AG04450 (cell line): ENCODE measurements around the gene PAQR6. TPM values are rescaled to one million over a fixed set of nuclear protein-coding genes. Genes with fewer than 3 reads are reported as not detected.

Experiments
- CTCF ChIA-PET: fragments of 300-600, 350-600 bp; formaldehyde crosslinking; extraction: SDS; loops from one replicate; lab custom pipeline; 2022; ENCODE audit warnings: antibody characterized with exemption, inconsistent platforms; lab: Charles Lee
- POLR2A ChIA-PET: fragments of 350-600 bp; formaldehyde crosslinking; extraction: SDS; loops from one replicate; lab custom pipeline; 2021; ENCODE audit warnings: antibody characterized with exemption, inconsistent platforms; lab: Yijun Ruan, JAX
- DNase-seq: peaks from one replicate; pipeline ENCODE4 v3.0.0-alpha.2; 2011; ENCODE audit warnings: low read depth, low spot score
- H3K27ac ChIP-seq: one replicate; pipeline ENCODE4 v1.5.1; 2012; ENCODE audit warnings: low read depth, low read length, control low read depth
- H3K27me3 ChIP-seq: one replicate; pipeline ENCODE4 v1.6.0; 2012; ENCODE audit warnings: low read length; ENCODE audit not compliant: control insufficient read depth, insufficient read depth
- H3K4me3 ChIP-seq: 2 replicates; pipeline ENCODE4 v1.5.1; 2011; ENCODE audit warnings: mild to moderate bottlenecking, low read depth, low read length, control low read depth
- H3K9me3 ChIP-seq: 2 replicates; pipeline ENCODE4 v1.5.1; 2012; ENCODE audit warnings: low read length; ENCODE audit not compliant: control insufficient read depth, insufficient read depth
- polyA plus RNA-seq: library from polyadenylated mRNA; depleted of rRNA; stranded (reverse); fragments of >200 nt; gene quantifications from 2 replicates; pipeline ENCODE4 v1.2.3, GENCODE V29; 2011
- TF ChIP-seq, protein P1 (sequence below): IDR thresholded peaks from 2 replicates; pipeline ENCODE4 v1.5.1; 2011; ENCODE audit warnings: low read depth, low read length, control low read depth, inconsistent platforms

The PAQR6 gene
- polyA plus RNA-seq, 1 experiment, result 0.26 TPM

DNA sequence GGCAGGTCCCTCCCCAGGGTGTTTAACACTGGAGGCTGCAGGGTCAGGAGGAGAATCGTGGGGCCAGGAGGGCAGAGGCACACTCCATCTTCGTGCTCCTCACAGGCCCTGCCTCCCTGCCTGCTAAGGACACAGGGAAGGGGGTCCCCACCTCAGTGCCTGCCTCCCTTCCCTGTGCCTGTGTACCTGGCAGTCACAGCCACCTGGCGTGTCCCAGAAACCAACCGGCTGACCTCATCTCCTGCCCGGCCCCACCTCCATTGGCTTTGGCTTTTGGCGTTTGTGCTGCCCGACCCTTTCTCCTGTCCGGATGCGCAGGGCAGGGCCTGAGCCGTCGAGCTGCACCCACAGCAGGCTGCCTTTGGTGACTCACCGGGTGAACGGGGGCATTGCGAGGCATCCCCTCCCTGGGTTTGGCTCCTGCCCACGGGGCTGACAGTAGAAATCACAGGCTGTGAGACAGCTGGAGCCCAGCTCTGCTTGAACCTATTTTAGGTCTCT is 6.5 kb downstream of the PAQR6 start:
- Histone ChIP-seq H3K9me3 (no peaks in the 10 kb centered on the region; the same call in 1 of the 2 replicates), H3K4me3 (no peak overlapping the region), H3K27me3 (no peaks in the 10 kb centered on the region), H3K27ac (no peak overlapping the region)
- DNase-seq, result no peak
- ChIA-PET CTCF (no interaction called here), POLR2A (interaction anchor here (0.6 kb wide), 1 partner anchor 161 kb away, joined by 3 read pairs; no protein-coding TSS in a partner anchor)
- TF ChIP-seq, protein P1, sequence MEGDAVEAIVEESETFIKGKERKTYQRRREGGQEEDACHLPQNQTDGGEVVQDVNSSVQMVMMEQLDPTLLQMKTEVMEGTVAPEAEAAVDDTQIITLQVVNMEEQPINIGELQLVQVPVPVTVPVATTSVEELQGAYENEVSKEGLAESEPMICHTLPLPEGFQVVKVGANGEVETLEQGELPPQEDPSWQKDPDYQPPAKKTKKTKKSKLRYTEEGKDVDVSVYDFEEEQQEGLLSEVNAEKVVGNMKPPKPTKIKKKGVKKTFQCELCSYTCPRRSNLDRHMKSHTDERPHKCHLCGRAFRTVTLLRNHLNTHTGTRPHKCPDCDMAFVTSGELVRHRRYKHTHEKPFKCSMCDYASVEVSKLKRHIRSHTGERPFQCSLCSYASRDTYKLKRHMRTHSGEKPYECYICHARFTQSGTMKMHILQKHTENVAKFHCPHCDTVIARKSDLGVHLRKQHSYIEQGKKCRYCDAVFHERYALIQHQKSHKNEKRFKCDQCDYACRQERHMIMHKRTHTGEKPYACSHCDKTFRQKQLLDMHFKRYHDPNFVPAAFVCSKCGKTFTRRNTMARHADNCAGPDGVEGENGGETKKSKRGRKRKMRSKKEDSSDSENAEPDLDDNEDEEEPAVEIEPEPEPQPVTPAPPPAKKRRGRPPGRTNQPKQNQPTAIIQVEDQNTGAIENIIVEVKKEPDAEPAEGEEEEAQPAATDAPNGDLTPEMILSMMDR, result no peak

GRCh38 chr1:156238248-156238647 is 9.6 kb downstream of the PAQR6 start:
- Histone ChIP-seq H3K4me3 (no peak overlapping the region), H3K27ac (no peak overlapping the region), H3K9me3 (no peaks in the 10 kb centered on the region), H3K27me3 (no peaks in the 10 kb centered on the region)
- CTCF ChIA-PET, result interaction anchor here (1.8 kb wide), 1 partner anchor 13 kb away, joined by 11 read pairs; no protein-coding TSS in a partner anchor
- POLR2A ChIA-PET, result no interaction called here
- TF ChIP-seq, protein P1, result no peak
- no peak for DNase-seq

DNA sequence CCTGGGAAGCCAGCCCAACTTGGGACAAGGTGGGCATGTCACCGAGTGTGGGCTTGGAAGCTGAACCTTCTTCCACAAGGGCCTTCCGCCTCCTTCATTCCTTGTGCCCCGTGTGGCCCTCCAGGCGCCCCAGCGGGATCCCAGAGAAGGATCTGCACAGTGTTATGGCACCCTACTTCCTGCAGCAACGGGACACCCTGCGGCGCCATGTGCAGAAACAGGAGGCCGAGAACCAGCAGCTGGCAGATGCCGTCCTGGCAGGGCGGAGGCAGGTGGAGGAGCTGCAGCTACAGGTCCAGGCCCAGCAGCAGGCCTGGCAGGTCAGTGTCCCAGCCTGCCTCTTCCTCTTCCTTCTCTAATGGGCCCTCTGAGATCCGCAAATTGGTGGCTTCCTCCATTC is 11.7 kb downstream of the PAQR6 start:
- TF ChIP-seq, protein P1, result no peak
- CTCF ChIA-PET, result interaction anchor here (1.8 kb wide), 1 partner anchor 11 kb away, joined by 11 read pairs; no protein-coding TSS in a partner anchor
- DNase-seq, result no peak

GRCh38 chr1:156233426-156234127 is 14.3 kb downstream of the PAQR6 start:
- H3K4me3 ChIP-seq, result no peak overlapping the region

More for the DNA sequence above, 11.7 kb downstream of the PAQR6 start:
- Histone ChIP-seq H3K9me3 (no peaks in the 10 kb centered on the region), H3K27me3 (no peaks in the 10 kb centered on the region), H3K4me3 (no peak overlapping the region), H3K27ac (no peak overlapping the region)
- POLR2A ChIA-PET, result no interaction called here

More at GRCh38 chr1:156233426-156234127, 14.3 kb downstream of the PAQR6 start:
- CTCF ChIA-PET, result interaction anchor here (0.6 to 2.5 kb wide), 8 partner anchors 9 to 144 kb away, joined by 4 to 20 read pairs (median 6); no protein-coding TSS in a partner anchor
- Histone ChIP-seq H3K27me3 (no peaks in the 10 kb centered on the region), H3K27ac (peak overlapping the region; percentile 94), H3K9me3 (no peaks in the 10 kb centered on the region)
- POLR2A ChIA-PET, result interaction anchor here (0.6 to 1.2 kb wide), 10 partner anchors 10 to 104 kb away, joined by 3 to 7 read pairs (median 4); partner anchors contain the start of gene PMF1
- TF ChIP-seq, protein P1, result no peak
- peak; percentile 61 for DNase-seq
